H1 (cell line): Measurements from ENCODE around the gene ENDOV.

Experiments
- CREB1 ChIP-seq: IDR thresholded peaks from 2 replicates; pipeline ENCODE4 v1.6.1; 2012; ENCODE audit warnings: inconsistent platforms
- HDAC2 ChIP-seq, 2 experiments: fragments of 300-600 bp in 1 of 2; sonication (generic) in 1 of 2; IDR thresholded peaks; 2 replicates each; pipeline ENCODE4 v1.6.1; 2011 to 2012; ENCODE audit warnings: low read depth in 2 of 2, low read length in 2 of 2, mild to moderate bottlenecking in 2 of 2, moderate library complexity in 2 of 2, borderline replicate concordance in 1 of 2, inconsistent platforms in 1 of 2
- JUN ChIP-seq: IDR thresholded peaks from 2 replicates; pipeline ENCODE4 v1.6.1; 2011; ENCODE audit warnings: low read depth, mild to moderate bottlenecking, improper control_type of control experiment, low read length
- KDM4A ChIP-seq: IDR thresholded peaks from one replicate; pipeline ENCODE4 v1.7.1; 2012; ENCODE audit warnings: low read depth, mild to moderate bottlenecking, moderate library complexity, low read length, inconsistent platforms; ENCODE audit not compliant: severe bottlenecking
- MAFK ChIP-seq: IDR thresholded peaks from 2 replicates; pipeline ENCODE4 v1.6.1; 2012; ENCODE audit warnings: low read depth, mild to moderate bottlenecking, improper control_type of control experiment, low read length
- POLR2A ChIP-seq, 2 experiments: IDR thresholded peaks; 1 replicate in 1 of 2; 2 replicates in 1 of 2; pipeline ENCODE4 v1.6.1; 2011; ENCODE audit warnings: low read depth in 2 of 2, low read length in 2 of 2, mild to moderate bottlenecking in 2 of 2; ENCODE audit errors: control extremely low read depth in 1 of 2
- POLR2AphosphoS5 ChIP-seq: IDR thresholded peaks from 2 replicates; pipeline ENCODE4 v1.6.1; 2011; ENCODE audit warnings: low read depth, low read length
- RAD21 ChIP-seq, 2 experiments: IDR thresholded peaks in 1 of 2; conservative IDR thresholded peaks in 1 of 2; 2 replicates each; pipeline ENCODE4 v1.6.1; 2011; ENCODE audit warnings: low read depth in 2 of 2, low read length in 2 of 2, improper control_type of control experiment in 1 of 2, inconsistent platforms in 1 of 2, mild to moderate bottlenecking in 1 of 2, moderate library complexity in 1 of 2
- RXRA ChIP-seq: IDR thresholded peaks from 2 replicates; pipeline ENCODE4 v1.6.1; 2011; ENCODE audit warnings: low read depth, mild to moderate bottlenecking, low read length, moderate library complexity; ENCODE audit not compliant: insufficient read depth
- TF ChIP-seq, protein P1 (sequence below), 3 experiments: IDR thresholded peaks; 1 replicate in 2 of 3; 2 replicates in 1 of 3; pipeline versions ENCODE4 v1.5.1 to v1.6.1; 2011; ENCODE audit warnings: low read length in 3 of 3, mild to moderate bottlenecking in 3 of 3, inconsistent platforms in 2 of 3, low read depth in 1 of 3, moderate library complexity in 1 of 3; ENCODE audit not compliant: insufficient read depth in 1 of 3; ENCODE audit errors: control extremely low read depth in 1 of 3
- TF ChIP-seq, protein P2 (sequence below): IDR thresholded peaks from 2 replicates; pipeline ENCODE4 v1.6.1; 2012; ENCODE audit warnings: inconsistent platforms

DNA sequence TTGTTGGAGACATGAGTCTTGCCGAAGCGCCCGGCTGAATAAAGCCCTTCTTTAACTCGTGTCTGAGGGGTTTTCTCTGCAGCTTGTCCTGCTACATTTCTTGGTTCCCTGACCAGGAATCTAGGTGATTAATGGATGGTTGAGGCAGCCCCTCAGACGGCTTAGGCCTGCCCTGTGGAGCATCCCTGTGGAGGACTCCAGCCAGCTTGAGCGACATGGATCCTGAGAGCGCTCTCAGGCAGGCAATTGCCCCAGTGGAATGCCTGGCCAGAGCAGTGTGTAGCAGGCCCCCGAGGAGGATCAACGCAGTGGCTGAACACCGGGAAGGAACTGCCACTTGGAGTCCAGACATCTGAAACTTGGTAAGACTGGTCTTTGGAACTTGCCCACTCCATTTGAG lies 17.3 kb upstream of the ENDOV start:
- no peak for TF ChIP-seq JUN
- TF ChIP-seq, protein P1, sequence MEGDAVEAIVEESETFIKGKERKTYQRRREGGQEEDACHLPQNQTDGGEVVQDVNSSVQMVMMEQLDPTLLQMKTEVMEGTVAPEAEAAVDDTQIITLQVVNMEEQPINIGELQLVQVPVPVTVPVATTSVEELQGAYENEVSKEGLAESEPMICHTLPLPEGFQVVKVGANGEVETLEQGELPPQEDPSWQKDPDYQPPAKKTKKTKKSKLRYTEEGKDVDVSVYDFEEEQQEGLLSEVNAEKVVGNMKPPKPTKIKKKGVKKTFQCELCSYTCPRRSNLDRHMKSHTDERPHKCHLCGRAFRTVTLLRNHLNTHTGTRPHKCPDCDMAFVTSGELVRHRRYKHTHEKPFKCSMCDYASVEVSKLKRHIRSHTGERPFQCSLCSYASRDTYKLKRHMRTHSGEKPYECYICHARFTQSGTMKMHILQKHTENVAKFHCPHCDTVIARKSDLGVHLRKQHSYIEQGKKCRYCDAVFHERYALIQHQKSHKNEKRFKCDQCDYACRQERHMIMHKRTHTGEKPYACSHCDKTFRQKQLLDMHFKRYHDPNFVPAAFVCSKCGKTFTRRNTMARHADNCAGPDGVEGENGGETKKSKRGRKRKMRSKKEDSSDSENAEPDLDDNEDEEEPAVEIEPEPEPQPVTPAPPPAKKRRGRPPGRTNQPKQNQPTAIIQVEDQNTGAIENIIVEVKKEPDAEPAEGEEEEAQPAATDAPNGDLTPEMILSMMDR (IDR thresholded peaks at IDR 0.05; ENCODE audit: control extremely low read depth in 1 of 3, insufficient read depth in 1 of 3, low read depth in 1 of 3, low read length in 3 of 3), result no peak
- no peak for TF ChIP-seq HDAC2 (IDR thresholded peaks at IDR 0.05; ENCODE audit: borderline replicate concordance in 1 of 2, low read depth in 2 of 2, low read length in 2 of 2)
- no peak for TF ChIP-seq RAD21 (IDR thresholded peaks at IDR 0.05 in 1 of 2, conservative IDR thresholded peaks at IDR 0.05 in 1 of 2; ENCODE audit: low read depth in 2 of 2, low read length in 2 of 2)
- TF ChIP-seq CREB1, result no peak
- TF ChIP-seq POLR2A (IDR thresholded peaks at IDR 0.05; ENCODE audit: control extremely low read depth in 1 of 2, low read depth in 2 of 2, low read length in 2 of 2), result no peak
- no peak for TF ChIP-seq MAFK
- TF ChIP-seq KDM4A, result no peak
- no peak for TF ChIP-seq RXRA
- no peak for TF ChIP-seq POLR2AphosphoS5
- TF ChIP-seq, protein P2, sequence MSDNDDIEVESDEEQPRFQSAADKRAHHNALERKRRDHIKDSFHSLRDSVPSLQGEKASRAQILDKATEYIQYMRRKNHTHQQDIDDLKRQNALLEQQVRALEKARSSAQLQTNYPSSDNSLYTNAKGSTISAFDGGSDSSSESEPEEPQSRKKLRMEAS, result no peak
